Liver (tissue), 9 donors: ENCODE data around the gene RSRC1. TPM values are rescaled to one million over a fixed set of nuclear protein-coding genes. Genes with fewer than 3 reads are reported as not detected.

Source experiments
- DNase-seq: peaks from one replicate; pipeline ENCODE4 v3.0.0-alpha.2; 2017; ENCODE audit warnings: low spot score
- H3K27ac ChIP-seq, 2 donors: one replicate each; pipeline ENCODE4 v1.7.0; 2013; ENCODE audit warnings: inconsistent platforms in 2 of 2, low read length in 2 of 2, control low read depth in 1 of 2, low read depth in 1 of 2, mild to moderate bottlenecking in 1 of 2
- H3K27me3 ChIP-seq, 4 donors: one replicate each; pipeline versions ENCODE4 v1.6.1 to v1.7.0; 2013; ENCODE audit warnings: low read length in 3 of 4, inconsistent platforms in 1 of 4, mild to moderate bottlenecking in 1 of 4, moderate library complexity in 1 of 4; ENCODE audit not compliant: control insufficient read depth in 4 of 4, insufficient read depth in 4 of 4
- H3K36me3 ChIP-seq, 4 donors: one replicate each; pipeline versions ENCODE4 v1.6.1 to v1.7.0; 2013; ENCODE audit warnings: low read length in 3 of 4, mild to moderate bottlenecking in 3 of 4, low read depth in 1 of 4, moderate library complexity in 1 of 4; ENCODE audit not compliant: control insufficient read depth in 4 of 4, insufficient read depth in 3 of 4
- H3K4me1 ChIP-seq, 4 donors: one replicate each; pipeline versions ENCODE4 v1.6.1 to v1.7.0; 2013; ENCODE audit warnings: low read length in 3 of 4, mild to moderate bottlenecking in 3 of 4, moderate library complexity in 1 of 4; ENCODE audit not compliant: control insufficient read depth in 4 of 4, insufficient read depth in 4 of 4
- H3K4me3 ChIP-seq, 3 donors: one replicate each; pipeline versions ENCODE4 v1.6.1 to v1.7.0; 2013; ENCODE audit warnings: low read length in 3 of 3, control low read depth in 1 of 3, low read depth in 1 of 3, mild to moderate bottlenecking in 1 of 3
- H3K9ac ChIP-seq, 2 donors: one replicate each; pipeline ENCODE4 v1.7.0; 2013; ENCODE audit warnings: low read length in 2 of 2, mild to moderate bottlenecking in 2 of 2, moderate library complexity in 2 of 2, control low read depth in 1 of 2, low read depth in 1 of 2
- H3K9me3 ChIP-seq, 4 donors: one replicate each; pipeline versions ENCODE4 v1.6.1 to v1.7.0; 2013; ENCODE audit warnings: low read length in 3 of 4; ENCODE audit not compliant: control insufficient read depth in 4 of 4
- EGR1 ChIP-seq, 2 donors: IDR thresholded peaks; 2 replicates each; pipeline ENCODE4 v1.6.1; 2016 to 2018; ENCODE audit warnings: antibody characterized with exemption in 2 of 2, low read depth in 2 of 2
- FOXA1 ChIP-seq: IDR thresholded peaks from 2 replicates; pipeline ENCODE4 v1.6.1; 2016; ENCODE audit warnings: antibody characterized with exemption
- FOXA2 ChIP-seq: IDR thresholded peaks from 2 replicates; pipeline ENCODE4 v1.6.1; 2016; ENCODE audit warnings: antibody characterized with exemption
- GABPA ChIP-seq, 2 donors: IDR thresholded peaks in 1 of 2; conservative IDR thresholded peaks in 1 of 2; 2 replicates each; pipeline ENCODE4 v1.6.1; 2016; ENCODE audit warnings: antibody characterized with exemption in 2 of 2, mild to moderate bottlenecking in 1 of 2, moderate library complexity in 1 of 2
- HNF4A ChIP-seq, 2 donors: conservative IDR thresholded peaks; 2 replicates each; pipeline ENCODE4 v1.6.1; 2016; ENCODE audit warnings: antibody characterized with exemption in 2 of 2, mild to moderate bottlenecking in 2 of 2
- HNF4G ChIP-seq: IDR thresholded peaks from 2 replicates; pipeline ENCODE4 v1.6.1; 2016; ENCODE audit warnings: antibody characterized with exemption
- JUND ChIP-seq, 2 donors: IDR thresholded peaks; 2 replicates each; pipeline ENCODE4 v1.6.1; 2016; ENCODE audit warnings: antibody characterized with exemption in 2 of 2
- NR2F2 ChIP-seq: IDR thresholded peaks from 2 replicates; pipeline ENCODE4 v1.6.1; 2016; ENCODE audit warnings: antibody characterized with exemption
- RAD21 ChIP-seq, 2 donors: IDR thresholded peaks; 2 replicates each; pipeline ENCODE4 v1.6.1; 2016; ENCODE audit warnings: antibody characterized with exemption in 2 of 2, mild to moderate bottlenecking in 2 of 2
- RXRA ChIP-seq, 2 donors: IDR thresholded peaks; 2 replicates each; pipeline ENCODE4 v1.6.1; 2017 to 2018; ENCODE audit warnings: antibody characterized with exemption in 2 of 2, mild to moderate bottlenecking in 1 of 2
- SP1 ChIP-seq: IDR thresholded peaks from 2 replicates; pipeline ENCODE4 v1.6.1; 2018; ENCODE audit warnings: antibody characterized with exemption, mild to moderate bottlenecking
- TAF1 ChIP-seq: conservative IDR thresholded peaks from 2 replicates; pipeline ENCODE4 v1.6.1; 2016; ENCODE audit warnings: antibody characterized with exemption, mild to moderate bottlenecking
- YY1 ChIP-seq: IDR thresholded peaks from 2 replicates; pipeline ENCODE4 v1.6.1; 2016; ENCODE audit warnings: antibody characterized with exemption, mild to moderate bottlenecking
- WGBS: extraction: QIAGEN DNeasy Blood & Tissue Kit; methylation state at CpG from one replicate; pipeline ENCODE4 v1.1.7; 2013; 5-methylcytosine and 5-hydroxymethylcytosine counted together
- polyA plus RNA-seq, 2 donors: library from polyadenylated mRNA; stranded (reverse) in 1 of 2; unstranded in 1 of 2; fragments of 200-250 nt in 1 of 2; fragments of >200 nt in 1 of 2; fragmentation: Nextera tagmentation in 1 of 2; extraction: Ambion mirVana in 1 of 2; gene quantifications; one replicate each; pipeline versions ENCODE4 v1.2.1 to v1.2.3, GENCODE V29; 2013 to 2015
- total RNA-seq, 2 donors: library from RNA; depleted of rRNA; stranded (reverse); fragments of >200 nt; gene quantifications; one replicate each; pipeline ENCODE4 v1.2.3, GENCODE V29; 2014
- TF ChIP-seq, protein P1 (sequence below): IDR thresholded peaks from 2 replicates; pipeline ENCODE4 v1.6.1; 2016; ENCODE audit warnings: antibody characterized with exemption
- TF ChIP-seq, protein P2 (sequence below): IDR thresholded peaks from 2 replicates; pipeline ENCODE4 v1.6.1; 2016; ENCODE audit warnings: antibody characterized with exemption
- TF ChIP-seq, protein P3 (sequence below): fragments of 150-350 bp; IDR thresholded peaks from 2 replicates; pipeline ENCODE4 v1.5.1; 2017; ENCODE audit warnings: improper control_type of control experiment, low read depth, low read length; ENCODE audit not compliant: missing input control
- TF ChIP-seq, protein P4 (sequence below): IDR thresholded peaks from 2 replicates; pipeline ENCODE4 v1.6.1; 2016; ENCODE audit warnings: antibody characterized with exemption
- TF ChIP-seq, protein P5 (sequence below): IDR thresholded peaks from 2 replicates; pipeline ENCODE4 v1.6.1; 2016; ENCODE audit warnings: antibody characterized with exemption, mild to moderate bottlenecking
- donor health status: healthy.
- donor health status: healthy.
- donor health status: healthy.
- donor health status: healthy.
- donor health status: healthy.

RSRC1 gene
- total and polyA plus RNA-seq, 4 donors: 7.2 to 30.3 (median 20.7) TPM

DNA sequence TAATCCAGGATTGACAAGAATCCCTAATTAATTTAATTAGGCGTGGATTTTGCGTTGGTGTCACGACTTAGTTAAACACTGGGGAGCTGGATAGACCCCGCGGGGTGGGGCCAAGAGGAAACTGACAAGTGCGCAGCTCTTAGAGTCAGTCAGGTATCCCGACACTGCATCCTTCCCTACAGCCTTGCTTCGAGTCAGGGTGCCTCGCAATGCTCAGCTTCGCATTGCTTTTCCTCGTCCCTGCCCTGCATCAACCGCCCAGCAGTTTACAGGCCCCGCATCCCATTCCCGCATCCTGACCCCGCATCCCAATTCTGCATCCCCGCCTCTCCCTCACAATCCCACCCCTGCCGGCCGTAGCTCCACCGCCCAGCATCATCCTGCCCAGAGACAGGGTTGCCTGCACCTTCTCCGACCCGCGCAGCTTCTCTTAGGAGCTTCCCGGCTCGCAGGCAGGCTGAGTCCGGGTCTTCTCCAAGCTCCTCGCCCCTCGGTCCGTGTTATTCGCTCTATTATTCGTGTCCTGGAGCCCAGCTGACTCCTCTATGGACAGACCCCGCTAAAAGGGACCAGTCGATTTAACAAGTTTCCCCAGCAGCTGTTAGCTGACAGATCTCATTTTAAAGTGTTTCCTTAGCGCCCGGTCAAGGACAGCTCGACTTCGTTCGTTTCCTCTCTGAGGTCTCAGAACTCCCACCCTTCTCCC is 3.0 kb upstream of the RSRC1 start:
- Histone ChIP-seq H3K36me3 (no peaks in the 10 kb centered on the region), H3K9me3 (peaks cover 0 to 2% (median 0%) of the 10 kb centered on the region in 4 donors), H3K27ac (no peak overlapping the region), H3K9ac (no peak overlapping the region), H3K4me3 (peak overlapping the region in 1 of 3 donors; percentile 1), H3K27me3 (peaks cover 7 to 29% (median 14%) of the 10 kb centered on the region in 4 donors), H3K4me1 (peaks cover 6 to 48% (median 28%) of the 10 kb centered on the region in 4 donors)
- WGBS: 6% methylated on average over 37 of the region's 37 CpGs
- TF ChIP-seq SP1: no peak
- TF ChIP-seq, protein P1, sequence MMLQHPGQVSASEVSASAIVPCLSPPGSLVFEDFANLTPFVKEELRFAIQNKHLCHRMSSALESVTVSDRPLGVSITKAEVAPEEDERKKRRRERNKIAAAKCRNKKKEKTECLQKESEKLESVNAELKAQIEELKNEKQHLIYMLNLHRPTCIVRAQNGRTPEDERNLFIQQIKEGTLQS: no peak
- peak; percentile 52 for DNase-seq

DNA sequence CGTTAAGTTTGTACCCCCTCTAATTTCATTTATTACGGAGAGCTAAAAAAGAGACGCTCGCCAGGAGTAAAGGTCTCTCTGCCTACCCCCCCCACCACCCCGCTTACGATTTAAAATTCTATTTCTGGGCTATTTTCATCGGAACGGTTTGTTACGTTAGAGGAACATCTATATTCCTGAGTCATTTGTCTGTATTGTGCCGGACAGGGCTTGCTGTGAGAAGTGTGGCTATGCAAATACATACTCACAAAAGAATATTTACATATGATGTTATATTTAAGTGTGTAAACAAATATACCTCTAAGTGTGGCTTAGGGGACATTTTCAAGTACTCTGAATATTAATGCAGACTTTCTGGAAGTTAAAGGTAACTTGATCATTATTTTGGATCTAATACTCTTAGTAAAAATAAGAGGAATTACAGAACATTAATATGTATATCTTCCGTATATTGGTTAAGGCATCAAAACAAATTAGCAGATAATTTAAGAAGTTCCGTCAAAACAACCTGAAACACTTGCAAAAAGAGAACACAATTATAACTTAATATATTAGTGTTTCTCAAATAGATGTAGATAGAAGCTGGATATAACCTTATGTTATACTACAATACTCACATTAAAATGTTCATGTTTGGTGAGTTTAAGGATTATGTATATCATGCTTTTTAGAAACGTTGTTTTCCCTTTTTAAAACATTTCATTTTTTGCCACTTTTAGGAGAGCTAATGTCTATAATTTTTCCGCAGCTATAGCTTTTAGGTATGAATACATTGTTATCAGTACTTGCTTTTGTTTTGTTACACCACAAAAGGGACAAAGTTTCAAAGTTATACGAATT is 2.1 kb upstream of the RSRC1 start:
- H3K36me3 ChIP-seq: no peaks in the 10 kb centered on the region
- H3K9me3 ChIP-seq: peaks cover 0 to 2% (median 0%) of the 10 kb centered on the region in 4 donors
- peaks cover 6 to 48% (median 28%) of the 10 kb centered on the region in 4 donors for H3K4me1 ChIP-seq
- 15% methylated on average over 15 of the region's 15 CpGs for WGBS
- DNase-seq: no peak
- TF ChIP-seq JUND (IDR thresholded peaks at IDR 0.05) (no peak), SP1 (no peak), GABPA (IDR thresholded peaks at IDR 0.05 in 1 of 2, conservative IDR thresholded peaks at IDR 0.05 in 1 of 2) (no peak), HNF4G (no peak), RXRA (IDR thresholded peaks at IDR 0.05) (no peak), EGR1 (IDR thresholded peaks at IDR 0.05; ENCODE audit: low read depth in 2 of 2) (no peak), YY1 (no peak), NR2F2 (no peak), FOXA2 (no peak), HNF4A (conservative IDR thresholded peaks at IDR 0.05) (no peak), RAD21 (IDR thresholded peaks at IDR 0.05) (no peak), TAF1 (no peak), FOXA1 (no peak)
- TF ChIP-seq, protein P2, sequence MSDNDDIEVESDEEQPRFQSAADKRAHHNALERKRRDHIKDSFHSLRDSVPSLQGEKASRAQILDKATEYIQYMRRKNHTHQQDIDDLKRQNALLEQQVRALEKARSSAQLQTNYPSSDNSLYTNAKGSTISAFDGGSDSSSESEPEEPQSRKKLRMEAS: no peak
- TF ChIP-seq, protein P3, sequence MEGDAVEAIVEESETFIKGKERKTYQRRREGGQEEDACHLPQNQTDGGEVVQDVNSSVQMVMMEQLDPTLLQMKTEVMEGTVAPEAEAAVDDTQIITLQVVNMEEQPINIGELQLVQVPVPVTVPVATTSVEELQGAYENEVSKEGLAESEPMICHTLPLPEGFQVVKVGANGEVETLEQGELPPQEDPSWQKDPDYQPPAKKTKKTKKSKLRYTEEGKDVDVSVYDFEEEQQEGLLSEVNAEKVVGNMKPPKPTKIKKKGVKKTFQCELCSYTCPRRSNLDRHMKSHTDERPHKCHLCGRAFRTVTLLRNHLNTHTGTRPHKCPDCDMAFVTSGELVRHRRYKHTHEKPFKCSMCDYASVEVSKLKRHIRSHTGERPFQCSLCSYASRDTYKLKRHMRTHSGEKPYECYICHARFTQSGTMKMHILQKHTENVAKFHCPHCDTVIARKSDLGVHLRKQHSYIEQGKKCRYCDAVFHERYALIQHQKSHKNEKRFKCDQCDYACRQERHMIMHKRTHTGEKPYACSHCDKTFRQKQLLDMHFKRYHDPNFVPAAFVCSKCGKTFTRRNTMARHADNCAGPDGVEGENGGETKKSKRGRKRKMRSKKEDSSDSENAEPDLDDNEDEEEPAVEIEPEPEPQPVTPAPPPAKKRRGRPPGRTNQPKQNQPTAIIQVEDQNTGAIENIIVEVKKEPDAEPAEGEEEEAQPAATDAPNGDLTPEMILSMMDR: no peak
- TF ChIP-seq, protein P4, sequence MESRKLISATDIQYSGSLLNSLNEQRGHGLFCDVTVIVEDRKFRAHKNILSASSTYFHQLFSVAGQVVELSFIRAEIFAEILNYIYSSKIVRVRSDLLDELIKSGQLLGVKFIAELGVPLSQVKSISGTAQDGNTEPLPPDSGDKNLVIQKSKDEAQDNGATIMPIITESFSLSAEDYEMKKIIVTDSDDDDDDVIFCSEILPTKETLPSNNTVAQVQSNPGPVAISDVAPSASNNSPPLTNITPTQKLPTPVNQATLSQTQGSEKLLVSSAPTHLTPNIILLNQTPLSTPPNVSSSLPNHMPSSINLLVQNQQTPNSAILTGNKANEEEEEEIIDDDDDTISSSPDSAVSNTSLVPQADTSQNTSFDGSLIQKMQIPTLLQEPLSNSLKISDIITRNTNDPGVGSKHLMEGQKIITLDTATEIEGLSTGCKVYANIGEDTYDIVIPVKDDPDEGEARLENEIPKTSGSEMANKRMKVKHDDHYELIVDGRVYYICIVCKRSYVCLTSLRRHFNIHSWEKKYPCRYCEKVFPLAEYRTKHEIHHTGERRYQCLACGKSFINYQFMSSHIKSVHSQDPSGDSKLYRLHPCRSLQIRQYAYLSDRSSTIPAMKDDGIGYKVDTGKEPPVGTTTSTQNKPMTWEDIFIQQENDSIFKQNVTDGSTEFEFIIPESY: no peak
- TF ChIP-seq, protein P5, sequence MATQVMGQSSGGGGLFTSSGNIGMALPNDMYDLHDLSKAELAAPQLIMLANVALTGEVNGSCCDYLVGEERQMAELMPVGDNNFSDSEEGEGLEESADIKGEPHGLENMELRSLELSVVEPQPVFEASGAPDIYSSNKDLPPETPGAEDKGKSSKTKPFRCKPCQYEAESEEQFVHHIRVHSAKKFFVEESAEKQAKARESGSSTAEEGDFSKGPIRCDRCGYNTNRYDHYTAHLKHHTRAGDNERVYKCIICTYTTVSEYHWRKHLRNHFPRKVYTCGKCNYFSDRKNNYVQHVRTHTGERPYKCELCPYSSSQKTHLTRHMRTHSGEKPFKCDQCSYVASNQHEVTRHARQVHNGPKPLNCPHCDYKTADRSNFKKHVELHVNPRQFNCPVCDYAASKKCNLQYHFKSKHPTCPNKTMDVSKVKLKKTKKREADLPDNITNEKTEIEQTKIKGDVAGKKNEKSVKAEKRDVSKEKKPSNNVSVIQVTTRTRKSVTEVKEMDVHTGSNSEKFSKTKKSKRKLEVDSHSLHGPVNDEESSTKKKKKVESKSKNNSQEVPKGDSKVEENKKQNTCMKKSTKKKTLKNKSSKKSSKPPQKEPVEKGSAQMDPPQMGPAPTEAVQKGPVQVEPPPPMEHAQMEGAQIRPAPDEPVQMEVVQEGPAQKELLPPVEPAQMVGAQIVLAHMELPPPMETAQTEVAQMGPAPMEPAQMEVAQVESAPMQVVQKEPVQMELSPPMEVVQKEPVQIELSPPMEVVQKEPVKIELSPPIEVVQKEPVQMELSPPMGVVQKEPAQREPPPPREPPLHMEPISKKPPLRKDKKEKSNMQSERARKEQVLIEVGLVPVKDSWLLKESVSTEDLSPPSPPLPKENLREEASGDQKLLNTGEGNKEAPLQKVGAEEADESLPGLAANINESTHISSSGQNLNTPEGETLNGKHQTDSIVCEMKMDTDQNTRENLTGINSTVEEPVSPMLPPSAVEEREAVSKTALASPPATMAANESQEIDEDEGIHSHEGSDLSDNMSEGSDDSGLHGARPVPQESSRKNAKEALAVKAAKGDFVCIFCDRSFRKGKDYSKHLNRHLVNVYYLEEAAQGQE: no peak
- TF ChIP-seq, protein P1: no peak
- H3K4me3 ChIP-seq: no peak overlapping the region
- no peak overlapping the region for H3K27ac ChIP-seq
- H3K27me3 ChIP-seq: peaks cover 5 to 21% (median 11%) of the 10 kb centered on the region in 4 donors
- H3K9ac ChIP-seq: no peak overlapping the region
